C4-2B (cell line): ENCODE results near the gene TSSK6.

Experiments
- CTCF ChIP-seq: fragments of 450-650 bp; conservative IDR thresholded peaks from 2 replicates; pipeline ENCODE4 v1.5.1; 2017; ENCODE audit warnings: mild to moderate bottlenecking
- ZFX ChIP-seq: fragments of 450-650 bp; IDR thresholded peaks from 2 replicates; pipeline ENCODE4 v1.6.1; 2017

GRCh38 chr19:19552798-19553197 is 37.5 kb upstream of the TSSK6 start:
- no peak; the same call in 1 of the 2 replicates for TF ChIP-seq CTCF
- TF ChIP-seq ZFX, result no peak
